DMS114 treated with DMSO at 0.1 percent for 48 hours (cell line): ENCODE results near the gene TMEM120B.
A peak's percentile ranks its signal among the peaks of the same experiment; 100 is the strongest.

Source experiments
- DNase-seq: peaks from one replicate; lab custom pipeline; 2025; ENCODE audit not compliant: unreplicated experiment; lab: John Stamatoyannopoulos, UW

TMEM120B gene

GRCh38 chr12:121802843-121803698 is 90.5 kb downstream of the TMEM120B start:
- DNase-seq, result peak; percentile 93

GRCh38 chr12:121803861-121804416 is 91.4 kb downstream of the TMEM120B start, which contains the start of gene SETD1B:
Gene SETD1B (plus strand): TSS chr12:121804009. CDS start chr12:121804738, 729 bp downstream.
- peak; percentile 31 for DNase-seq

- no peak for DNase-seq
Measured at GRCh38 chr12:121804417-121805111, 92.0 kb downstream of the TMEM120B start.

- no peak for DNase-seq
Measured at GRCh38 chr12:121805171-121806008, 92.8 kb downstream of the TMEM120B start.

- DNase-seq, result peak; percentile 61
Measured at GRCh38 chr12:121806009-121806545, 93.5 kb downstream of the TMEM120B start.

GRCh38 chr12:121806546-121807423 is 94.2 kb downstream of the TMEM120B start:
- DNase-seq, result peak; percentile 61

- no peak for DNase-seq
Measured at GRCh38 chr12:121807642-121808347, 95.2 kb downstream of the TMEM120B start.

GRCh38 chr12:121808623-121809022 is 96.1 kb downstream of the TMEM120B start:
- no peak for DNase-seq

- DNase-seq, result no peak
Measured at GRCh38 chr12:121809712-121810116, 97.2 kb downstream of the TMEM120B start.

GRCh38 chr12:121810234-121810817 is 97.8 kb downstream of the TMEM120B start:
- DNase-seq, result no peak

- no peak for DNase-seq
Measured at GRCh38 chr12:121810833-121811433, 98.4 kb downstream of the TMEM120B start.

GRCh38 chr12:121811434-121812319 is 99.1 kb downstream of the TMEM120B start:
- peak; percentile 51 for DNase-seq

GRCh38 chr12:121812320-121812871 is 99.8 kb downstream of the TMEM120B start:
- peak; percentile 58 for DNase-seq

GRCh38 chr12:121812921-121813896 is 100.7 kb downstream of the TMEM120B start:
- DNase-seq, result no peak

- DNase-seq, result no peak
Measured at GRCh38 chr12:121813951-121814350, 101.4 kb downstream of the TMEM120B start.
